IMR-90 (cell line): ENCODE measurements around the gene EPHB1. TPM values are rescaled to one million over a fixed set of nuclear protein-coding genes. Genes with fewer than 3 reads are reported as not detected.

Source experiments
- ATAC-seq: fragments of 200-7000 bp; cut with Tn5 transposase; 2 replicates; pipeline ENCODE4 v1.9.1; 2020; ENCODE audit warnings: low read depth, mild to moderate bottlenecking, moderate library complexity
- BruUV-seq: library from RNA; stranded (reverse); fragments of 400-500 nt; replicated peaks from 2 replicates; lab custom pipeline; 2021; lab: Mats Ljungman, UMichigan
- CTCF ChIA-PET: fragments of 300-600 bp; formaldehyde crosslinking; extraction: SDS; loops from one replicate; lab custom pipeline; 2021; ENCODE audit warnings: antibody characterized with exemption; lab: Yijun Ruan, JAX
- POLR2A ChIA-PET: fragments of 300-600 bp; sonication (Branson Sonifier 250); formaldehyde crosslinking; loops from one replicate; lab custom pipeline; 2022; ENCODE audit warnings: antibody characterized with exemption; ENCODE audit not compliant: unreplicated experiment; lab: Charles Lee
- DNase-seq: peaks from one replicate; pipeline ENCODE4 v3.0.0; 2013
- H2AFZ ChIP-seq: replicated peaks from 2 replicates; pipeline ENCODE3; 2013; ENCODE audit warnings: low read length, mild to moderate bottlenecking; ENCODE audit not compliant: poor library complexity
- H2AK5ac ChIP-seq: 2 replicates; pipeline ENCODE4 v1.6.1; 2013; ENCODE audit warnings: low read depth, low read length, inconsistent platforms
- H2AK9ac ChIP-seq: replicated peaks from 2 replicates; pipeline ENCODE3; 2013; ENCODE audit warnings: mild to moderate bottlenecking, low read depth, low read length, moderate library complexity; ENCODE audit not compliant: poor library complexity
- H2BK120ac ChIP-seq: 2 replicates; pipeline ENCODE4 v1.6.1; 2013; ENCODE audit warnings: low read depth, low read length, inconsistent platforms
- H2BK15ac ChIP-seq: 3 replicates; pipeline ENCODE4 v1.6.1; 2013; ENCODE audit warnings: low read depth, low read length, inconsistent platforms
- H2BK20ac ChIP-seq: 2 replicates; pipeline ENCODE4 v1.6.1; 2013; ENCODE audit warnings: low read depth, mild to moderate bottlenecking, inconsistent platforms, low read length, moderate library complexity
- H2BK5ac ChIP-seq: 2 replicates; pipeline ENCODE4 v1.6.1; 2013; ENCODE audit warnings: mild to moderate bottlenecking, low read depth, low read length, inconsistent platforms; ENCODE audit not compliant: poor library complexity, severe bottlenecking
- H3K14ac ChIP-seq: replicated peaks from 2 replicates; pipeline ENCODE4 v1.6.1; 2013; ENCODE audit warnings: low read depth, low read length, inconsistent platforms
- H3K18ac ChIP-seq: 2 replicates; pipeline ENCODE4 v1.6.1; 2013; ENCODE audit warnings: low read depth, low read length, control low read depth
- H3K23ac ChIP-seq: 2 replicates; pipeline ENCODE4 v1.6.1; 2013; ENCODE audit warnings: low read depth, low read length, inconsistent platforms
- H3K27ac ChIP-seq: 2 replicates; pipeline ENCODE4 v1.5.1; 2013; ENCODE audit warnings: mild to moderate bottlenecking, control low read depth, low read length; ENCODE audit not compliant: insufficient read depth
- H3K27me3 ChIP-seq: 2 replicates; pipeline ENCODE4 v1.6.1; 2013; ENCODE audit warnings: low read length; ENCODE audit not compliant: control insufficient read depth, insufficient read depth
- H3K36me3 ChIP-seq: 2 replicates; pipeline ENCODE4 v1.6.1; 2013; ENCODE audit warnings: low read length, mixed read lengths; ENCODE audit not compliant: control insufficient read depth, insufficient read depth
- H3K4ac ChIP-seq: 2 replicates; pipeline ENCODE4 v1.6.1; 2013; ENCODE audit warnings: low read depth, low read length, inconsistent platforms
- H3K4me1 ChIP-seq: 2 replicates; pipeline ENCODE4 v1.6.1; 2013; ENCODE audit warnings: low read length, mixed read lengths; ENCODE audit not compliant: control insufficient read depth, insufficient read depth
- H3K4me2 ChIP-seq: 2 replicates; pipeline ENCODE4 v1.6.1; 2013; ENCODE audit warnings: low read depth, mild to moderate bottlenecking, control low read depth, low read length, moderate library complexity
- H3K4me3 ChIP-seq: 2 replicates; pipeline ENCODE4 v1.5.1; 2013; ENCODE audit warnings: low read depth, mild to moderate bottlenecking, control low read depth, low read length, moderate library complexity; ENCODE audit not compliant: insufficient read depth
- H3K56ac ChIP-seq: 2 replicates; pipeline ENCODE4 v1.6.1; 2013; ENCODE audit warnings: low read length, inconsistent platforms; ENCODE audit not compliant: insufficient read depth; ENCODE audit errors: extremely low read depth
- H3K79me1 ChIP-seq, 2 experiments: 2 replicates each; pipeline ENCODE4 v1.6.1; 2013; ENCODE audit warnings: low read length in 2 of 2, inconsistent platforms in 1 of 2, low read depth in 1 of 2
- H3K9ac ChIP-seq: 2 replicates; pipeline ENCODE4 v1.6.1; 2013; ENCODE audit warnings: low read depth, low read length, control low read depth
- H3K9me1 ChIP-seq: 2 replicates; pipeline ENCODE4 v1.6.1; 2013; ENCODE audit warnings: low read length, inconsistent platforms; ENCODE audit not compliant: insufficient read depth
- H3K9me3 ChIP-seq: 2 replicates; pipeline ENCODE4 v1.6.1; 2013; ENCODE audit warnings: low read length; ENCODE audit not compliant: control insufficient read depth, insufficient read depth
- H4K20me1 ChIP-seq: 2 replicates; pipeline ENCODE4 v1.6.1; 2013; ENCODE audit warnings: low read length, inconsistent platforms; ENCODE audit not compliant: insufficient read depth
- H4K5ac ChIP-seq: 2 replicates; pipeline ENCODE4 v1.6.1; 2013; ENCODE audit warnings: mild to moderate bottlenecking, low read depth, low read length, control low read depth
- H4K8ac ChIP-seq, 2 experiments: 2 replicates each; pipeline ENCODE4 v1.6.1; 2013; ENCODE audit warnings: low read depth in 2 of 2, low read length in 2 of 2, control low read depth in 1 of 2, inconsistent platforms in 1 of 2
- H4K91ac ChIP-seq: 2 replicates; pipeline ENCODE4 v1.6.1; 2013; ENCODE audit warnings: low read depth, low read length, inconsistent platforms; ENCODE audit not compliant: insufficient read depth
- BHLHE40 ChIP-seq: fragments of 150-350 bp; IDR thresholded peaks from 2 replicates; pipeline ENCODE4 v1.6.1; 2016; ENCODE audit warnings: mild to moderate bottlenecking, low read depth, low read length
- CEBPB ChIP-seq: IDR thresholded peaks from 2 replicates; pipeline ENCODE4 v1.6.1; 2012; ENCODE audit warnings: low read depth, low read length, improper control_type of control experiment
- CHD1 ChIP-seq: IDR thresholded peaks from 2 replicates; pipeline ENCODE4 v1.6.1; 2012; ENCODE audit warnings: low read depth, low read length, improper control_type of control experiment
- FOS ChIP-seq: fragments of 150-350 bp; IDR thresholded peaks from 2 replicates; pipeline ENCODE4 v1.6.1; 2016; ENCODE audit warnings: low read depth, low read length
- MXI1 ChIP-seq: IDR thresholded peaks from 2 replicates; pipeline ENCODE4 v1.6.1; 2012; ENCODE audit warnings: low read depth, mild to moderate bottlenecking, low read length, moderate library complexity, borderline replicate concordance
- NFE2L2 ChIP-seq: fragments of 150-350 bp; IDR thresholded peaks from 2 replicates; pipeline ENCODE4 v1.6.1; 2016; ENCODE audit warnings: low read depth, mild to moderate bottlenecking, low read length
- RCOR1 ChIP-seq: IDR thresholded peaks from 2 replicates; pipeline ENCODE4 v1.6.1; 2012; ENCODE audit warnings: mild to moderate bottlenecking, low read length, improper control_type of control experiment; ENCODE audit not compliant: insufficient replicate concordance
- SMC3 ChIP-seq: fragments of 150-350 bp; IDR thresholded peaks from 2 replicates; pipeline ENCODE4 v1.6.1; 2016; ENCODE audit warnings: low read depth, mild to moderate bottlenecking, antibody characterized with exemption, low read length, moderate library complexity
- WGBS, 2 experiments: methylation state at CpG; one replicate each; pipeline versions ENCODE4 v1.1.5 to v1.1.7; 2013; ENCODE audit warnings: missing lambda C conversion rate in 2 of 2; ENCODE audit not compliant: insufficient read length in 1 of 2; ENCODE audit errors: extremely low coverage in 2 of 2; 5-methylcytosine and 5-hydroxymethylcytosine counted together
- dilution Hi-C: fragments of 300-500 bp; cut with HindIII; formaldehyde crosslinking; loops from one replicate; pipeline ENCODE4 v1.14.3; 2018; ENCODE audit warnings: low sequenced_read_pairs; ENCODE audit not compliant: unreplicated experiment
- in situ Hi-C: fragments of 300-500 bp; cut with MboI; formaldehyde crosslinking; loops from 3 replicates; pipeline ENCODE4 v1.14.3; 2019; ENCODE audit warnings: low sequenced_read_pairs, inconsistent platforms, mixed read lengths
- intact Hi-C: fragments of 100-400 bp; cut with micrococcal nuclease; formaldehyde crosslinking; loops from 2 replicates; pipeline ENCODE4 v1.10.0; 2022
- polyA plus RNA-seq, 3 experiments: library from polyadenylated mRNA; depleted of rRNA; stranded (reverse); fragments of >200 nt; gene quantifications; 2 replicates each; pipeline ENCODE4 v1.2.3, GENCODE V29; 2012; ENCODE audit warnings: low replicate concordance in 1 of 3
- total RNA-seq: library from RNA; depleted of rRNA; stranded (reverse); fragments of >200 nt; gene quantifications from 2 replicates; pipeline ENCODE4 v1.2.3, GENCODE V29; 2012

Gene EPHB1
- total and polyA plus RNA-seq, 2 of the 4 experiments (the other 2 are of a cell fraction), result 0.17 to 0.36 TPM

DNA sequence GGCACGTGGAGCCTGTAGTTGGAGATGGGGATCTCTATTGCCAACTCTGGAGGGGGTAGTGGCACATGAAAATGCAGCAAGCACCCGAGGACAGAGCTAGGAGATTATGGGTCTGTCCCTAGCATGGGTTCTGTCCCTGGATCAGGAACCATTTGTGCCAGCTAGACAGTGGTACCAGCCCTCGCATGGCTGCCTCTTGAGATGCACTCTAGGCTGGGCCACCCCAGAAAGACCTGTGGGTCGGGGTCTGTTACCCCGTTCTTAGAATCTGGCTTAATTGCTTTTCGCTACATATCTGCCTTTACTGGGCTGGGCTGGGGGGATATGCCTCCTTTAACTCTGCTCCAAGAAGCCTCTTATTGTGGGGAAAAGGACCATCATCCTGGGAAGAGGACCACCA is 54.5 kb downstream of the EPHB1 start:
- 25% methylated on average over 1 of the region's 6 CpGs; no CpG with 5 or more reads in 1 of the 2 experiments for WGBS, 2 experiments
- Histone ChIP-seq H4K20me1 (no peaks in the 10 kb centered on the region), H3K79me1 (no peaks in the 10 kb centered on the region), H3K4me2 (no peak overlapping the region), H3K9me1 (no peaks in the 10 kb centered on the region), H2BK15ac (no peak overlapping the region), H3K27me3 (no peaks in the 10 kb centered on the region; the same call in 1 of the 2 replicates), H2AK9ac (no peak overlapping the region), H3K27ac (no peak overlapping the region), H4K5ac (no peak overlapping the region), H3K56ac (no peak overlapping the region), H4K8ac (no peak overlapping the region), H3K4me1 (no peaks in the 10 kb centered on the region), H2AK5ac (no peak overlapping the region), H3K36me3 (no peaks in the 10 kb centered on the region), H3K23ac (no peak overlapping the region), H3K4ac (no peak overlapping the region), H2BK120ac (no peak overlapping the region), H4K91ac (no peak overlapping the region), H3K14ac (no peak overlapping the region), H2BK20ac (no peak overlapping the region), H2BK5ac (no peak overlapping the region), H3K9ac (no peak overlapping the region), H3K9me3 (no peaks in the 10 kb centered on the region), H2AFZ (no peak overlapping the region), H3K4me3 (no peak overlapping the region), H3K18ac (no peak overlapping the region)
- TF ChIP-seq CHD1 (no peak), MXI1 (no peak), RCOR1 (no peak), CEBPB (no peak), FOS (no peak), BHLHE40 (no peak), NFE2L2 (no peak), SMC3 (no peak)
- dilution Hi-C loops, result no loop called here
- DNase-seq, result no peak
- ATAC-seq, result no peak
- POLR2A ChIA-PET, result no interaction called here
- CTCF ChIA-PET, result no interaction called here
- intact Hi-C loops, result no loop called here
- no TSS peak for BruUV-seq
- in situ Hi-C loops, result no loop called here
